Measurements from ENCODE around the gene NAT8.
"Not testable (repeated sequence)": the region's sequence is repeated elsewhere in the genome, so short reads cannot be mapped to it uniquely, and the experiment has no call there.

NAT8 gene

DNA sequence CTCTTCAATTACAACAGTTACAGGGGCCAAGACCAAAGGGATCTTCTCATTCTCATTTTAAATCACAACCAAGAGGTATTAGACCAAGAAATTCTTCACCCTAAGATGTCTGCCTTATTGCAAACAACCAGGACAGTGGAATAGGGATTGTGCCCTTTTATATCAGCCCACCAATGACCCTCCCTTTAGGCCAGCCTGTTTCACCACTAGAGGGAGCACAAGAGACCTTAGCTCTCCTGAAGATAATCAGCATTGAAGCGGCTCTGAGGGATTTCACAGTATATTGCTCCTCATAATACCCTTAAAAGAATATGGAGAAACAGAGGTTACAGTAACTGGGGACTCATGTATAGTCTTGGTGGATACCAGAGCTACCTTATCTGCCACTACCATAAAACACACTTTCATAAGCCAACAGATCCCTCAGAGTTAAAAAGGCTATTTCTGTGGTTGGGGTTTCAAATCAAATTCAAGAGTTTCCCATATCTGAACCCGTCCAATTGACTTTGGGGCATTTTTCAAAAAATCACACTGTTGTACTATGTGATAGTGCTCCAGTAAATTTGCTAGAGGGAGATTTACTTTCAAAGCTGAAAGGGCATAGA, 11.5 kb downstream of the NAT8 start:
- DNase-seq, result peak in 1 of 2 experiments; percentile 34

DNA sequence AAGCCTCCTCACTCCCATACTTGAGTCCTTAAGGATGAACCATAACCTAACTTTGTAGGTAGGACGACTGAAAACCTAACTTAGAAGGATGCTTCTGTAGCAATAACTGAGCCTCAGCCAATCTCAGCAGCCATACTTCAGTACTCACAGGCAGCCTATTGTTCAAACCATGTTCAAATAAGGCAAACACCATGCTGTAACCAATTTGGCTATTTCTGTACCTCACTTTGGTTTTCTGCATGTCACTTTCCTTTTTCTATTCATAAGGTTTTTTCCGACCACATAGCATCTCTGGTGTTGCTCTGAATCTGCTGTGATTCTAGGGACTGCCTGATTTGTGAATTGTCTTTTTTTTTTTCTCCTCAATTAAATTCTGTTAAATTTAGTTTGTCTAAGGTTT, 13.7 kb downstream of the NAT8 start:
- DNase-seq, result not testable (repeated sequence)

DNA sequence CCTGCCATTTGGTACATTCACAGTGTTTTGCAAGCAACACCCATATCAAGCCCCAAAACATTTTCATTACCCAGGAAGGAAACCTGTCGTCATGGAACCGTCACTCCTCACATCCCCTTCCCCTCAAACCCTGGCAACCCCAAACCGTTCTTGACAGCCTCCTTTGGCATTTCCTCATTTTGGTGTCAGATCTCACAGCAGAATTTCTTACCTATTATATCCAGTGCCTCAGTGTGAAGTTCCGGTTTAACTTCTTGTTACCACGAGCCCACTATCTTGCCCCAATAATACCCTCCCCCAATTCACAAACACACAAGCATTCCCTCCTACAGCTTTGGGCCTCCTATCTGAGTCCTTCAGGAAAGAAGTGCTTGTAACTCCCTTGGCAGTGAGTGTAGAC, 16.0 kb downstream of the NAT8 start:
- not testable (repeated sequence) for DNase-seq

DNA sequence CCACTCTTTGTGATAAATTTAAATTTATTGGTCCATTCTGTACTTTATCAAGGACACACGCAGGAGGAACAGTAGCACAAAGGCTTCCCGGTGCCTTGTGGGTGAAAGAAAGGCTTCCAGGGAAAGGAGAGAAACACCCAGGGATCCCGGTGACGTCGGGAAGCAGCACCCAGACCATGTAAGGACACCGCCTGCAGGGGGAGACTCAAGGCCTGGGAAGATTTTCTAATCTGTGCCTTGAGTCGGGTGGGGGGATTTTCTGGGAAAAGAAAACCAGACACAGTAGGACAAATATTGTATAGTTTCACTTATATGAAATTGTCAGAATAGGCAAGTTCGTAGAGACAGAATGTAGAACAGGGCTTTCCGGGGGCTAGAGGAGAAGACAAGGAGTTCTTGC, 17.6 kb downstream of the NAT8 start:
- DNase-seq, result not testable (repeated sequence)

DNA sequence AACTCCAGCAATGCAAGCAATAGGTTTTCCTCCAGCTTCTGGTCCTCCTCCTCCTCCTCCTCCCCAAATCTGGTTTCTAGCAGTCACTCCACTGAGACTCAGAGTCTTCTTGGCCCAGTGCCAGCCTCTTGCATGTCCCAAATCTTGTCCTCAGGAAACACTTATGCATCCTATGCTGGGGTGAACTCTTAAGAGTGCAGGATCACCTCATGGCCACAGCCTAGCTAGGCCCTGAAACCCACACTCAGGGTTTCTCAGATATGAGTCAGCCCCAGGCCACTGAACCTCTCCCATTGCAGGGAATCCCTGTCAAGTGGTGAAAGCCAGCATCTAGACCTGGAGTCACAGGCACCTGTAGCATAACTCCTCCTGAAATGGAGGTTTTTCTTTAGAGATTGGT, 18.2 kb downstream of the NAT8 start:
- not testable (repeated sequence) for DNase-seq

DNA sequence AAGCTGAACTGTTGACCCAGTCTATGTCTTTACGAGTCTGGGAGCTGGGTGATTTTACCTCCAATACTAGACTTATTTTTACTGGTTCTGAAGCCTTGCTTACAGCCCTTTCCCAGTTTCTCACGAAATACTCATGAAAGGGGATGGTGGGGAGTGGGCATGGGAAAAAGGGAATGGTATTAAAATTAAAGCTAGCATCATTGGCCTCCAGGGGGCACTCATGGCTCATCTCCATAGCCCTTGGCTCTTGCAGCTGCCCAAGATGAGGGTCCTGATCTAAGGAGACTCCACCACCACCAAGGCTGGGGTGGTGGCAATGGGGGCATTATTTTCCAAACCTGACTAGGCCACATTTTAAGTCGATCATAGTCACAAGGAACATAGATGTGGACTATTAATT, 22.3 kb downstream of the NAT8 start:
- DNase-seq, result peak in 1 of 2 experiments; percentile 7

DNA sequence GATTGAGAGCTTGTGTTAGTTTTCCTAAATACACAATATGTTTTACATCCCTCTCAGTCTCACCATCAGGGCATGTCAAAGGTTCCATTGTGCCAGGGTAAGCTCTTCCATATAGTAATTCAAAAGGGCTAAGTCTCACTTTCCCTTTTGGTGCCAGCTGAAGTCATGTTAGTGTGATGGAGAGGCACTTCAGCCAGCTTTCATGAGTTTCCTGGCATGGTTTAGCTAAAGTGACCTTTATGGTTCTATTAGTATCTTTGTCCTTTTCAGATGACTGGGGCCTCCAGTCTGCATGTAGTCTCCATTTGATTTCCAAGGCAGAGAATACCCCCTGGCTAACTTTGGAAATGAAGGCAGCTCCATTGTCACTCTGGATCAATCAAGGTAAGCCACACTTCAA, 27.2 kb downstream of the NAT8 start:
- DNase-seq, result peak; percentile 88 to 90

DNA sequence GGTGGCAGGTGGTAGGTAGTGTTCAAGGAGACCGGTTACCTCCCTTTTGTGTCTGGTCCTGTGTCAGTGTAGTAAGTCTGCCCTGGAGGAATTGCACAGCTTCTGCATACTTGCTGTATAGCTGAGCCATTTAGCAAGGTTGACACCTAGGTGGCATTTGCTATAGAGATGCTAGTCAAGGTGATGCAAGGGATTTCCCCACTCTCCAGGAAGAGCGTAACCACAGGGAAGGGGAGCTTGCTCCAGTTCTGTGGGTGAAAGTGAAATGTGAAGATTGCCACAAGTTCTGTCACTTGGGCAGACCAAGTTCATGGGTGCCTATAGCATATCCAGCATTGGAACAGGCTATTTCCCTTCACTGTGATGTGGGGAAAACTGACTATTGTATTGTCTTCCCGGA, 28.1 kb downstream of the NAT8 start:
- no peak for DNase-seq

DNA sequence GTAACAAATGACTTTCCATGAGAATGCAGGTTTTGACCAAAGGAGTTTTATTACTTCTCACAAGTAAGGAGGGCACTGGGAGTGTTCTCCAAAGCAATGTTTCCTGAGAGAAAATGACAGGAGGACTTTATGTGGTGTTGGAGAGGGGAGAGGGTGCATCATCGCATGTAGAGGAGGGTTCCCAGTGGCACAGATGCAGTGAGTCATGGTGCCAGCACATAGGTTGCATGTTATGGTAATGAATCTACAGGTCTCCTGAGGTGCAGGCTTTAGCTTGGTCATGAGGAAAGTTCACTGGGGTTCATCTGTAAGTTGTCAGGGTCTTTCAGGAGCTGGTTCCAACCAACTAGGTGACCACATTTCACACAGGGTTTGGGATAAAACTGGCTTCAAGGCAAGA, 30.4 kb downstream of the NAT8 start:
- no peak for DNase-seq

DNA sequence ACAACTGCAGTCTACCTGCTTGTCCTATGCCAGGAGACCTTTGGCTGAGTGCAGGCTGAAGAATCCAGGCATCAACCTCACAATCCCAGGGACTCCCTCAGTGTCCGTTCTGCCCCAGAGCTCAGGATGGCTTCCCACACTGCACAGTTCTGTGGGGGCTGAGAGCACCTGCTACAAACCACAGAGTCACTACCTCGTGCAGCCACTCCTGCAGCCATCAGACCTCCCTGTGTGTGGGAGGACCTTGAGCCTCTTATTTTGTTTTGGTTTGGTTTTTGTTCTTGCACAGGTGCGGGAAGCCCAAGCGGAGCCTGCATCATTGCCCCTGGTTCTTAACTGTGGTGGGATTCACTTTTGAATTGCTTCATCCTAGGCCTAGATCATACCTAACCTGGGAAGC, 31.0 kb downstream of the NAT8 start:
- DNase-seq, result no peak

DNA sequence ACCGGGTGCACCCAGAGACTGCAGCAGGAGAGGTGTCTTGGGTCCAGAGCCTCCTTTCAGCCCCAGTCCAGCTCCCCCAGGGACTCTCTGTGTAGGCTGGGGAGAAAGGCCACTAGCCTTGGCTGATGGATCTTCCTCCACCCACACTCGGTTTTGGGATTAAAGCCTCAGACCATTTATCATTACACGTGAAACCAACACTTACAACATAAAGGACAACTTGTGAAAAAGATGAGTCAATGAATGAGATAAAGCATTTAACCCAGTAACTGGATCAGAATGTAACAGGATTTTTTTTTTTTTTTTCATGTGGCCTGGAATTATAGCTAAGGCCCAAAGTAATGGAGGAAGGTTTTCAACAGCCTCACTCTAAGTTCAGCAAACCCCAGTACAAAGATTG, 32.1 kb downstream of the NAT8 start:
- DNase-seq, result no peak

DNA sequence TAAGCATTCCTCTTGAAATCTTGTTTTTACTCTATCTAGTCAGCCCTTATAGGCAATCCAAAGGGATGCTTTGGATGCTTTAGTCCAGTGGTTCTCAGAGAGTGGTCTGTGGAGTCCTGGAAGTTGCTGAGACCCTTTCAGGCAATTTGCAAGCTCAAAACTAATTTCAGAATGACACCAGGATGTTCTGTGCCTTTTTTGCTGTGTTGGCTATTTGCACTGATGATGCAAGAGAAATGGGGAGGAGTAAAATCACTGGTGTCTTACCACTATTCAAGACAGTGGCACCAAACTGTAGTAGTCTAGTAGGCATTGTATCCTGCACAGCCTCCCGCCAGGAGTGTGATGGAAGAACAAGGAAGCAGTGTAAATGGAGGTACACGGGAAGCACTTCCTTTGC, 37.6 kb downstream of the NAT8 start:
- not testable (repeated sequence) for DNase-seq

DNA sequence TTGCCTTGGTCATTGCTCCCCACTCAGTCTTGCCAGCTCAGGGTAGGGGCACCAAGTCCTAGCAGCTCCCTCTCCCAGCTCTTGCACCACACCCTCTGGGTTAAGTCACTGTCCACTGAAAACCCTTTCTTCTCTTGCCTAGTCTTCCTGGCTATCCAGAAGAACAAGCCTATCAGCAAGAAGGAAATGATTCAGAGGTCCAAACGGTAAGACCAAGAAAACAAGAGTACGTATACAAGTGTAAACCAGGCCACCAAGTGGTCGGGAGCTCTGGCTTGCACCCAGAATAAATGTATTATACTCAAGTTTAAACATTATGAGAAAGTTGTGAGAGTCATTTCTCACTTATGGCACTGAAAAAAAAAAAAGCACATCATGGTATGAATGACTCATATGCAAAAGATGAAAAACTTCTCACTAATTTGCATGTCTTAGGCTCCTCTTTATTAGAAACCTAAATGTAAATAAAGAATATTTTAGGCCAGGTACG, 39.1 kb downstream of the NAT8 start:
- not testable (repeated sequence) for DNase-seq

DNA sequence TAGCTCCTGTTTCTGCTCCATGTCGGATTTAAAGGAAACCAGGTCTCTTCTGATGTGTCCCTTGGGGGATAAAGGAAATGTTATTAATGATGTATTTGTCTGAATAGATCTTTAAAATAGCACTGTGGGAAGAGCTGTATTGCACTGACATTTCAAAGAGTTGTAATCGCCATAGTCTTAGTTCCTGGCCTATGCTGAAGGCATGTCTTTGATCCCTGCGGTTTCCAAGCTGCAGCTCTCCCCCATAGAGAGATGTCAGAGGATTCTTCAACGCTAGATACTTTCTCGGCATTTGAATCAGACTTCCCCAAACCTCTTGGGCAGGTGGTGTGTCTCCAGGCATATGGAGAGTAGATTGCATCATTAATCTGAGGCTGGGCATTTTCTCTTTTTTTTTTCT, 40.4 kb downstream of the NAT8 start:
- no peak for DNase-seq

DNA sequence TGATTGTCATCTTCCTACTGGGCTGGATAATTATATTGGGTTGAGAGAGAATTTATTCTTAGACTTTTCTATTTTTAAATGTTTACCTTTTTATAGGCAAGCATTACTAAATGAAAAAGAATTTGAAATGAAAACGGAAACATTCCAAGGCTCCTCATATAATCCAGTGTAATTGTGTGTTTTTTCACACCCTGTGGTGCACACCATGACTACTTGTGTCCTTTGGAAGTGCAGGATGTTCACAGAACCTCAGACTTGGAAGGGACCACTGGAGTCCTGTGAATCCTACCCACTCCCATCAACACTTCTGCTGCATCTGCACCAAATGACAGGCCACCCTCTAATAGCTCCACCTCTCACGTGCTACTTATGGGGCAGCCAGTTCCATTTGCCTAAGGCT, 48.0 kb downstream of the NAT8 start:
- no peak for DNase-seq

DNA sequence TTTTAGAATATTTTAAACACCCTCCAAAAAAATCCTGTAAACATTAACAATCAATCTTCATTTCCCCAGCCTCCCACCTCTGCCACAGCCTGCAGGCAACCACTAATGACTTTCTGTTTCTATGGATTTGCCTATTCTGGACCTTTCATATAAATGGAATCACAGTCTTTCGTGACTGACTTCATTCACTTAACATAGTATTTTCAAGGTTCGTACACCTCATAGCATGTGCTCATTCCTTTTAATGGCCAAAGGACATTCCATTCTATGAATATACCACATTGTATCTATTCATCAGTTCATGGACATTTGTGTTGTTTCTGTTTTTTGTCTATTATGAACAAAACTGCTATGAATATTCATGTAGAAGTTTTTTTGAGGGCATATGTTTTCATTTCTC, 48.5 kb downstream of the NAT8 start:
- DNase-seq, result no peak
